GM18951 (cell line): ENCODE results near the gene SUSD6.

Experiments
- POLR2A ChIP-seq: IDR thresholded peaks from 4 replicates; pipeline ENCODE4 v1.6.1; 2011; ENCODE audit warnings: mild to moderate bottlenecking; ENCODE audit not compliant: insufficient read length, insufficient read depth; ENCODE audit errors: extremely low read depth
- in situ Hi-C: fragments of 300-500 bp; cut with MboI; formaldehyde crosslinking; loops from one replicate; pipeline ENCODE4 v1.12.0; 2022; ENCODE audit warnings: low sequenced_read_pairs, mixed read lengths, inconsistent platforms; ENCODE audit not compliant: unreplicated experiment

Gene SUSD6

DNA sequence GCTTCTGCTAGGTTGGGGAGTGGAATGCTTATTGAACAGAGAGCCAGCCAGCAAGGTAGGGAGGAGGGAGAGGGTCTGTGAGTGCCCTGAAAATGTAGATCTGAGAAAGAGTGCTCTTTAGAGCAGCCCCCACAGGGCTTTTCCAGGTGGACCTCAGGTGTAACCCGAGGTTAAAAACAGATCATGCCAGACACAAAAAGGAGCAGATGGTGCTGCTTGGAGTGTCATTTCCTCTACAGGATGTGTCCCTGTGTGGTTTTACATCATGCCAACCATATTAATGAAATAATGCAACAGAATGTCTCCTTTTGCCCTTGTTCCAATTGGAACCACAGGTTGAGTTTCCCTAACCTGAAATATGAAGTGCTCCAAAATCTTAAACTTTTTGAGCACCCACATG is 6.4 kb downstream of the SUSD6 start:
- TF ChIP-seq POLR2A, result no peak
- in situ Hi-C loops, result loop anchor here (5.0 kb wide), 1 partner anchor 55 kb away; no protein-coding TSS in a partner anchor

DNA sequence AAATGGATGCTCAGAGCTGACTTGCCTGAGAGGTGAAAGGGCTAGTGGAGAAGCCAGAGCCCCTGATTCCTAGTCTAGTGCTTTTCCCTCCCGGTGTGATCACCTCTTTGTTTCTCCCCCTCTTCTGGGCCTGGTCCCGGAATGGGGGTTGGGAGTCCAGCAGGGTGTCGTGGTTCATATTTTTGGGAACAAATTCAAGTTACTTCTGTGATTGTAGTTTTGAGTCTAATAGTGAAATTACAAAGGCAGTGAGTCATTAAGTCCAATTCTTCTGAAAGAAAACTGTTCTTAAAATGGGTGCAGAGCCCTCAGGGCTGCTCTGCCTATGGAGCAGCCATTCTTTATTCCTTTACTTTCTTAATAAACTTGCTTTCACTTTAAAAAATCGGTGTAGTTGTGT is 7.6 kb downstream of the SUSD6 start:
- in situ Hi-C loops, result loop anchor here (5.0 kb wide), 1 partner anchor 53 kb away; no protein-coding TSS in a partner anchor
- no peak for TF ChIP-seq POLR2A

DNA sequence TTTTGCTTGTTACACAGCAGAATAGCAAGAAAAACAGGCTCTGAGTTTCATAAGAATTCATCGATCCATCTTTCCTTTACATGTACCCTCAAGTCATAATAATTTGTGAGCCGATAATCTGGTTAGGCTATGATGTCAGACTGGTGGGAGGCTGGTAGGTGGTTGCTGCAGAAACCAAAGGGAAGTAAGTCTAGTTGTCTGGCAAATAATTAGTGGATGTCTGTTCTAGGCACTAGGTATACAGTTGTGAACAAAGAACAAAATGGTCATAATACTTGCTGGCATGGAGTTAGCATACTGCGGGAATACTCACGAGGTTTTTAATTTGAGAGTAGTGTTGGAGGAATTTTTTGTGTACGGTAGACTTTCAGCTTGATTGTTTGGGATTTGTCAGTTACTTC is 8.8 kb downstream of the SUSD6 start:
- in situ Hi-C loops, result no loop called here
- no peak for TF ChIP-seq POLR2A

DNA sequence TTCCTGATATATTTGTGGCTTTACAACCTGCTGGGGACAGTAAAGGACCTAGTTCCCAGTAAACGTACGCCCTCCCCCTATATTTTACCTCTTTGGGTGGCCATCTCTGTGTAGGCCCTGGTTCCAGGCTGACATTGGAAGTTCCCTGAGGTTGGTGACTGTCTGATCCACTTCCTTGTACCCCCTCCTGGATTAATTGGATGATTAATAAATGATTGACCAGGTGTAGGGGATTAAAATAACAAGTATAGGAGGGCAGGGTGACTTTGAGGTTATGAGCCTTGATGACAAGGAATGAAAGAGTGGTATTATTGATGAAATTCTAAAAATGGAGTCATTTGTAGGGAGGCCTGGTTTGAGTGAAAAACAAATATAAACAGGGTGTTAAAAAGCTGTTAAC is 9.6 kb downstream of the SUSD6 start:
- in situ Hi-C loops, result no loop called here

DNA sequence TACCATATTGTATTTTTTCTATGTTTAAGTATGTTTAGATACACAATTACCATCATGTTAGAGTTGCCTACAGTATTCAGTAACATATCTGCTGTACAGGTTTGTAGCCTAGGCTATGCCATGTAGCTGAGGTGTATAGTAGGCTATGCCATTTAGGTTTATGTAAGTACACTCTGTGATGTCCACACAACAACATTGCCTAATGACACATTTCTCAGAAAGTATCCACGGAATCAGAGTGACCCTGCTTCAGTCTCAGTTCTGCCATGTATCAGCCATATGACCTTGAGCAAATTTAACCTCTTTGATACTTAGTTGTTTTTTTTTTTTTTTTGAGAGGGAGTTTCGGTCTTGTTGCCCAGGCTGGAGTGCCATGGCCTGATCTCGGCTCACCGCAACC is 12.7 kb downstream of the SUSD6 start:
- TF ChIP-seq POLR2A, result no peak
- in situ Hi-C loops, result no loop called here

More for the DNA sequence above, 9.6 kb downstream of the SUSD6 start:
- no peak for TF ChIP-seq POLR2A

DNA sequence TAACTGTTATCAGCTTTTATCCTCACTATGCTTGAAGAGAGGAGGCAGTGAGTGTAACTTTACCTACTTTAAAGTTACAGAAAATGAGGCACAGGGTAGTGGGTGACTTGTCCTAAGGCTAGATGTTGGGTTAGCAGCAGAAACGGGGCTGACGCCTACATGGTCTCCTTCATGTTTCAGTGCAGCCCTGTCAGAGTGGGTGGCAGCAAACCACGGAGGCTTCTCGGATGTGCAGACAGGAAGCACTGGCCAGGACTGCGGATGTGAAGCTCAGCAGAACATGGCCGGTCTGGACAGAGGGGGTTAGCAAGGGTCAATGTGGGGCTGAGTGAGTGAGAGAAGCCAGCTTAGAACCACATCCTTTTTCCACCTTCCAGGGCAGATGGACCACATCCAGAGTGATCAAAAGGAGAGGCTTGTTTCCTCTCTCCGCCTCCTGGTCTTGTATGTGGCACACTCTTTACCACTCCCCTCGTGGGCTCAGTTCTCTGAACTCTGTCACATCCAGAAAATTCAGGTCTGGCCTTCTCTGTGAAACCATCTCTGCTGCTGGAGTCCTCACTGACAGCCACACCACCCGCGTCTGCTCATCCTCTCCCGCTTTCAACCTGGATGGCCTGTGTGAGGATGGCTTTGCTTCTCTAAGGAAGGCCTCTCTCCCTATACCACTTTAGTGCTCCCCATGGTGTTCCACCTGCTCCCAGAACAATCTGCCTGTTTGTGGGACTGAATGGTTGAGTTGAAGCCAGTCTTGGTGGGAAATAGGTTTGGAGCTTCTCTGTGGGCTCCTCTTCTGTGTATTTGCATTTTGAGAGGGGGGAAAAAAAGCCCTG is 14.1 kb downstream of the SUSD6 start:
- in situ Hi-C loops, result no loop called here

DNA sequence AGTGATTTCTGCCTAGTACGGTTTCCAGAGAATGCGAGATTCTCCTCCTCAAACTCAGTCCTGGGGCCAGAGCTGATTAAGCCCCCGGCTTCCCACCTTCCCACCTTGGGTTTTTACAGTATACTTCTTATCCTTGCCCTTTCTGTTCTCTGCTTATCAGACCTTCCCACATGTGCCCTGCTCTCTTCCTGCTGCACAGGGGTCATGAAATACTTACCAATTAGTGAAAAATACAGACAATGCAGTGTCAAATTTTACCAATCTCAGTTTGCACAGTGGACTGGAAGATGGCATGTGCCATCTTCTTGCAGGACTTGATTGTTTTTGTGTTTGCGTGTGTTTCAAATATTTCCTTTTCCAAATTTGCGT is 14.7 kb downstream of the SUSD6 start:
- in situ Hi-C loops, result no loop called here
- TF ChIP-seq POLR2A, result no peak

More for the DNA sequence above, 14.1 kb downstream of the SUSD6 start:
- peak; percentile 47 for TF ChIP-seq POLR2A

DNA sequence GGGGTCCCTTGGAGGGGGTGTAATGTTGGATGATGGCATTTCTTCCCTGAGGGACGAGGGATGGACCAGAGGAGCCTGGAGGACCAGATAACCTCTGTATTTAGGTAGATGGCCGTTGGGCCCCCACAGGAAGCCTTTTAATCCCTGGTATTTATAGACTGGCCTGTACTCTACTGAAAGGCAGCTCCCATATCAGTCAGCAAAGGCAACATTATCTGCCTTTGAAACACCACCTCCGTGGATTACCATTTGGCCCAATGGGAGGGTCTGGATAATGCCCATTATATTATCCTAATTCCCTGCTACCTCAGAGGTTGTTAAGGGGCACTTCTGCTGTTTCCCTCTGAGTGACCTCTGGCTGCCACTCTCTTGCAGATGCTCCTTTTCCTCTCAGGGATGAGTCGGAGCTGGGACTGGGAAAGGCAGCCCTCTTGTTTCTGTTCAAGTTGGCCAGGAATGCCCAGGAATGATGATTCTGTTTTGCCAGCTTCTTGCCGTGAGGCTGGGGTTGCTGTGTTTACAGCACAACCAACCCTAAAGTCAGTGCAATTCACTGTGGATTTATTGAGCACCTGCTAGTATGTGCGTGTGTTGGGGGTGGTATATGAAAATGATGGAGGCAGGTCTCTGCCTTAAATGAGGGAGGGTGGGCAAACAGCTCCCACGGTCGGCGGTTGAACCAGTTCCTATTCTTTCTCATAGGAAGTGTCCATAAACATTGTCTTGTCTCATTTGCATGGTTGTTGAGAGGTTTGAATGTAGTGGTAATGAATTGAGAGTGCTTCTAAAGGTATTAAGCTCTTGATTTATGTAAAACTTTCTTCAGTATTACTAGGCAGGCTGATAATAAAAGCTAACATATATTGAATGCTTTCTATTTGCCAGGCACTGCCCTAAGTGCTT is 18.1 kb downstream of the SUSD6 start:
- in situ Hi-C loops, result no loop called here
- no peak for TF ChIP-seq POLR2A

DNA sequence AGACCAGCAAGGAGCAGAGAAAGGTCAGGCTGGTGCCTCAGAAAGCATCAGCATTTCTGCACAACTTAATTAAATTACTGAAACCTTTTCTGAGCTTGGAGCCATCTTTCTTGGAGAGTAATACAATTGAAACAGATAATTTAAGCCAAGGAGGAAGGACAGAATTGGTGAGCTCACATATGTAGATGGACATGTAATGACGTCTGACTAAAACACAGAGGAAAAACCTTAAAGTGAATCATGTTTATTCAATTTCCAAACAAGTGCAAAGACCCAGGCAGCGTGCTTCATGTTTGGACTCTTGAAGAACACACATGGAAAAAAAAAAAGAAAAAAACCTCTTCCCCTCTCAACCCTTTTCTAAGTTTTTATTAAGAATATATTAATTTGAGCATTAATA is 19.0 kb downstream of the SUSD6 start:
- in situ Hi-C loops, result no loop called here
- no peak for TF ChIP-seq POLR2A

DNA sequence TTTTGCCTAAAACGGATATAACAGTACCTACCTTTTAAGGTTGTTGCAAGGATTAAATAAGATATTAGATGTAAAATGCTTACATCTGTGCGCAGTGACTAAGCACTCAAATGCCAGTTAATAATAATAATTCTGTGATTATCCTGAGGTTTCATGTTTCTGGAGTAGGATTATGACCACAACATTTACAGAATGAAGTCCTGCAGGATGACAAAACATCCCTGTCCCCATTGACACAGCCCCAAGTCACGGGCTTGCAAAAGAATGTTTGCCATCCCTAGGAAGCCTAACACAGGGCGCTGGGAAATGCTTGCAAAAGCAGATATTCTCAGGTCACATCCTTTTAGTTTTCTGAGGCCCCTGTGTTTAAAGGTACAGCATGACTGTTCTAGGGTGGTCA is 20.1 kb downstream of the SUSD6 start:
- in situ Hi-C loops, result no loop called here
- TF ChIP-seq POLR2A, result no peak

DNA sequence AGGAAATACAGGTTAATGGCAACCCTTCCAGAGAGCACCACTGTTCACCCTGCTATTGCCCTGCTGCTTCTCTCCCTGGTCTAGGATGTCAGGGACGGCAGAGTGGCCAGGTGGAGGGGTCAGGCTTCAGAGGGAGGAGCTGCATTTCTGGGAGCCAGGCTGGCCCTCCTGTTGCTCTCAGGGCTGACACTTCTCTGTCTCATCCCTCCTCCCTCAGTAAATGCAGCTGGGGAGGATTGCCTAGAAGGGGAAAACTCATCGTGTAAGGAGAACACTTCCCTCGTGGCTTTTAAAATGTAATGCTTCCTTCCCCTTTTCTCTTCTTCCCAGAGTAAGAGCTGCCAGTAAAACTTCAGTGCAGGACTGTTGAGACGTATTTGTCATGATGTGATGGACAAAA is 20.8 kb downstream of the SUSD6 start:
- no peak for TF ChIP-seq POLR2A
- in situ Hi-C loops, result no loop called here

DNA sequence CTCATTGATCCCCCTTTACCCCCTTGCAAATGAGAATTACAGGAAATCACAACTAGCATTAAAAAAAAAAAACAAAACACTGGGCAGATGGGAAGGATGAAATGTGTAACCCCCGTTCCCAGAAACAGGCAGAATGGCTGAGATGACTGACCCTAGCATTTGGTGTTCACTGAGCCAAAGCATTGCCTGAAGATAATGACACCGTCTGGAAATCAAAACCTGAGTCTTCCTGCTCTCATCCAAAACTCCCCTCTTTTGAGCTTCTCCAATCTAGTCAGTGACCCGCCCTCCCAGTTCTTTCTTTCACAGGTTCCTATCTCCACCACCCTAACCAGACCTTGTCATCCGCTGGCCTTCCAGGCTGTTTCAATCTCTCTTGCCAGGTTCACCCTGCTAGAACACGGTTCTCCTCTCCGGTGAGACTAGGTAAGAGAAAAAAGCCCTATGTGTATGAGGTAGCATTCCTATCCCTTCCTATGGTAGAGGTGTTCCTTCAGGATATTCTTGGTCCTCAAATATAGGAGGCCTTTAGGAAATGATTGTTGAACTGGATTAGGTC is 21.3 kb downstream of the SUSD6 start:
- no peak for TF ChIP-seq POLR2A
- in situ Hi-C loops, result no loop called here

DNA sequence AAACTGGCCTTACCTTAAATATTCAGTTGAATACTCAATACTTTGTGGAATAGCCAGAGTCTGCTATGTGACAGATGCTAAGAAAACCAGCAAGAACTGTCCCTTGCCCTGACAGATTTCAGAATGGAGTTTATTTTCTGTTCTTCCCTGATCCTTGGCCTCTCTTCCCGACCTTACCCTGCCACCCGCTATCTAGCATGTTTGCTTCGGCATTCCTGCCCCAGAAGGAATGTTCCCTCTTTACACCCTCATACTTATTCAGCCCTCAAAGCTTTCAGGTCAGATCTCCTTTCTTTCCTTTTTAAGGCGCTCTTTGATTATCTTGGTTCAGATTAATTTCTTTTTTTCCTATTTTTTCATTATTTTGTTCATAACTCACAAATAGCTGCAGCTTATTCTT is 21.8 kb downstream of the SUSD6 start:
- no peak for TF ChIP-seq POLR2A
- in situ Hi-C loops, result no loop called here
